T1000 (cell line): ENCODE data around the gene ERC2.

Experiments
- DNase-seq: peaks from one replicate; lab custom pipeline; 2025; ENCODE audit warnings: mixed read lengths; lab: John Stamatoyannopoulos, UW

Gene ERC2

DNA sequence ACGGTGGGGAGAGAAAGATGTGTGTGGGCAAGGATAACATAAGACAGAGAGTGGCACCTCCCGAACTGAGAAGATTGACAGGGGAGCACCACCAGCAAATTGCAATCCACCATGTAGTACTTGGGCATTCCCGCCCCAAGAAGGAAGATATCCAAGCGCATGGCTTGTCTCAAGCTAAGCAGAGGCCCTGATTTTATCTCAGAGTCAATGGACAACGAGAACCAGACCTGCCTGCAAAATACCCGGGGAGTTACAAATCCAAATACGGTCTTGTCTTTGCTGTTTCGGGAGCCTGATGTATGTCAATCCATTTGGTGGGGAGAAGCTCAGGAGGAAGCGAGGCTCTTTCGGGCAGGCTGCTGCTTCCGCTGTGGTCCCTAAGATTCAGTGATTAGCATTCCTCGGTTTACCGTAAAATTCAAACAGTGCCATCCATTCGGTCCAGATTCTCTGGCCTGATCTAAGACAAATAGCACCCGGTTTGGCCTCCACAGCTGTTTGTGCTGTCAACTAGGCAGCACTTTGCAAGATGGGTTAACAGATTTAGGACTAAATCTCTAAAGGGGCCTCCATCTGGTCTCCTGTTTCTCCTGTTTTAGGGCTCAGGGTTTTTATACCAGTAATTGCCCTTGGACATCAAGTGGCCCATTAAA, 883.4 kb downstream of the ERC2 start:
- no peak for DNase-seq

DNA sequence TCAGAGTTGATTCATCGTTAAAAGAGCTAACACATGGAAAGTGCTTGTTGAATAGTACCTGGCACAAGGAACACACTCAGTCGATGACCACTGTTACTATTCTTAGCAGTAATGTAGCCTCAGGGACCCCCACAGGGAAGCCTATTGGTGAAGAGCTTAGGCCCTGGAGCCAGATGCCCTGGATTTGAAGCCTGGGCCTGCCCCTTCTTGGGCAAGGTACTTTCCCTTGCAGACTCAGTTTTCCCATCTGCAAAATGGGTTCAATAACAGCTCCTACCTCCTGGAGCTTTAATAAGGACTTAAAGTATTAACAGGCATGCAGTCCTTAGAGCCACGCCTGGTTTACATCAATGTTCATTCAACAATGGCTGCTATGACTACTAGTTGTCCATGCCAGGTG, 884.2 kb downstream of the ERC2 start:
- DNase-seq, result no peak

GRCh38 chr3:55583475-55583874, 884.8 kb downstream of the ERC2 start:
- DNase-seq, result no peak

DNA sequence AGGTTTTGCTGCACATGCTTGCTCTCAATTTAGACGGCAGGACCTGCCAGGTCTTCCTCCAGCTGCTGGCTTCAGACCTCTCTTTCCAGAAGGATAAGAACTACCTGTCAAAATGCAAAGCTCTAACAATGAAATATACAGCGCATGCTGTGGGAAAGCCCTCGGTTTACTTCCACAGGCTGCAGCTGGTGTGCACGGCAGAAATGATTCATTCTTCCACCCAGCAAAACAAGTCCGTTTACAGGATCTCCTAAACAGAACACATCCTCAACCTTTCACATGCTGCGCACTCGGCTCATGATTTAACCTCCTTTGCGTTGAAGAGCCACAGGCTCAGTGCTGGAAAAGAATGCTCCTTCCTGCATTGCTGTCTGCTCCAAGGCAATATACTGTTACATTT, 888.8 kb downstream of the ERC2 start:
- DNase-seq, result no peak

DNA sequence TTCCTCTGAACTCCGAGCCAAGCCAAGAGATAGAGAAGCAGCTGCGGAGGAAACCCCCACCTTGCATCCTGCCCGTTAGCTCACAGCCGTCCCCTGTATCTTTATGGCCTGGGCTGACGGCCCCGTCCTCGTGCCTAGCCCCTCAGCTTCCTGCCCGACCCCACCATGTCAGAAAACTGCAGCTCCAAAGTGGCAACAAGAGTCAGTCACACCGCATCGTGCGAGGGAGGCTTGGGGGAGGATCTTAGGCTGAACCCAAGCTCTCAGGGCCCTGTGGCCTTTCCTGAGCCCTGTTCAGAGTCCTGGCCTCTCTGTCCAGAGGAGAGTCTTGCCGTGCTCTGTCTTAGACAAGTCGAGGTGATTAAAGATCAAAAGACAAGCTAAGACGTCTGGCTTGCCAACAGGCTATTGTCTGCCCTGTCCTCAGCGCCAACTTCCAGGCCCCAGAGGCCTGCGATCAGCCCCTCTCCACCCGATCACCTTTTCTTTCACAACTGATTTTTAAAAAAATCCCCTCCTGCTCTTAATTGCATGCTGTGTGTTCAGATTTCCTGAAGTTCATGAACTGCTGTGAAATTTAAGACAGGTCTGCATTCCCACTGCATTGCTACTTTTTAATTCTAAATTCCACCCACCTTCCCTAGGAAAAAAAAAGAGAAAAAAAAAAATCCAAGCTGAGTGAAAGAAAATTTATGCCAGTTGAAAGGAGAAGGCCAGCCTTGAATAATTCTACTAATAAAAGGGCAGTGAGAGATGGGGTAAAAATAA, 891.5 kb downstream of the ERC2 start:
- no peak for DNase-seq

DNA sequence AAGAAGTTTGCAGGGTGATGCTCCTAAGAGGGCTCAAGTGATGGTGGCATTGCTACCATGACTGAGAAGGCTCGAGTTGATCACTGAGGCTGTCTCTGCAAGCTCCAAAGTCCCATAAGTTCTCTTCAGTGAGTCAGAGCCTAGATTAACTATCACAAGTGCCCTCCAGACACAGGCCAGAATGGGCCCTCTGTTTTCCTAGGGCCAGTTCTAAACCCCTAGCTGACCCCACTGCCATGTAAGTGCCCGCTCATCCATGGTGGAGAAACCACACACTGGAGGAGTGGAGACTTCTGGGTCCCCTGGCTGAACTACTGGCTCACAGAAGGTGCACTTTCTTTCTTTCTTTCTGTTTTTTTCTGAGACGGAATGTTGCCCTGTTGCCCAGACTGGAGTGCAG, 893.6 kb downstream of the ERC2 start:
- no peak for DNase-seq

DNA sequence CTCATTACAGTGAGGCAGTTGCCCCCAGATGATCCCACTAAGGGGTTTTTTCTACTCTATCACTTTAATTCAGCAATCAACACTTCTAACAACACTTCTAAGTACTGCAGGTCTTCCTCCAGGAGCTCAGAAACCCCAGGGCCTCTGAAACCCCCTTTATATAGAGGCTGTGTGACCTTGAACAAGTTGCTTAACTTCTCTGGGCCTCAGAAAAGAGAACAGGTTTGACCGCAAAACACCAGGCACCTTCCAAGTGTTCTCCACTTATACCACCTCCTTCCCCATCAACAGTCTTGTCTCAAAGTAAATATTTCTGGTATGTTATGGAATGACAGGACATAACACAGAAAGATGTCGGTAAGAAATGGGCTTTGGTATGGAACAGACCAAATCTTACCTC, 895.5 kb downstream of the ERC2 start:
- no peak for DNase-seq

GRCh38 chr3:55571913-55572312, 896.4 kb downstream of the ERC2 start:
- no peak for DNase-seq

DNA sequence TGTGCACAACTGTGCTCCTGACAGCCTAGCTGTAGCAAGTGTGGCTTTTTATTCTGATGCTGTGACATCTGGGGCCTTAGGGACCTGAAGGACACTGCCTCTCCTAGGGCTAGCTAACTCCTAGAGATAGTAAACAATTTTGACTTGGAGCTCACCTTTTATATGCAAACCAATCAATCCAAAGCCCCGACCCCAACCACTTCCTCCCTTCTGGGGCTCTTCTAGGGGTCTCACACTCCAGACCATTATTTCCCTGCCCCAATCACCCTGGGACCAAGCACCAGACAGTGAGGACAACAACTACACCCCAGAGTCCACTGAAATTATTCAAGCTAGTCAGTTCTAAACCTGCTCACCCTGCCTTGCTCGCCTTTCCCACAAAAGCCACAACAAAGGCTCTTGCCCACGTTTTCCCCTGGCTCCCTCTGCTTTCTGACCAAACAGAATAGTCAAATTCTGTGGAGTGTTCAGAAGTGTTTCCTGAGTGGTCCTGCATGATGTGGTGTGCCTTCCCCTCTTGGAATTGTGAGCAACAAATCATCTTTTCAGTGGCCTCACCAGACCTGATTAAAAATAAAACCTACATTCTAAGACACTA, 897.0 kb downstream of the ERC2 start:
- no peak for DNase-seq

DNA sequence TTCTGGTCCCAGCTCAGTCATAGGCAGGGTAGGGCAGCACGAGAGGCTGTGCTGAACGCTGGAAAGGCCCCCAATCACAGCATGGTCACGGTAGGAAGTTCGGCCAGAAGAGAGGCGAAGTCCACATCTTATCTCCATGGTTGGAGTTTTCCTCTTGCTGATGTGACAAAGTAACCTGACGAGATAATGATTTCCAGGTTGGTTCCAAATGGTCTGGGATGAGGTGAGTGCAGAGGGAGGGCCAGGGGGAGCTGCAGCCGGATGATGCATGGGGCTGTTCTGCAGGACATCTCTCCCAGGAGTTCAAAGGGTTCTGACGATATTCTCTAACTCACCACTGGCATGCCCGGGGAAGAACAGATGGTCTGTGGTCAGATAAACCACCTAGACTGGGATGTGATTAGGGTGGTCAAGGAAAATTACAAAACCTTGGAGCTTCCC, 898.0 kb downstream of the ERC2 start:
- DNase-seq, result no peak

DNA sequence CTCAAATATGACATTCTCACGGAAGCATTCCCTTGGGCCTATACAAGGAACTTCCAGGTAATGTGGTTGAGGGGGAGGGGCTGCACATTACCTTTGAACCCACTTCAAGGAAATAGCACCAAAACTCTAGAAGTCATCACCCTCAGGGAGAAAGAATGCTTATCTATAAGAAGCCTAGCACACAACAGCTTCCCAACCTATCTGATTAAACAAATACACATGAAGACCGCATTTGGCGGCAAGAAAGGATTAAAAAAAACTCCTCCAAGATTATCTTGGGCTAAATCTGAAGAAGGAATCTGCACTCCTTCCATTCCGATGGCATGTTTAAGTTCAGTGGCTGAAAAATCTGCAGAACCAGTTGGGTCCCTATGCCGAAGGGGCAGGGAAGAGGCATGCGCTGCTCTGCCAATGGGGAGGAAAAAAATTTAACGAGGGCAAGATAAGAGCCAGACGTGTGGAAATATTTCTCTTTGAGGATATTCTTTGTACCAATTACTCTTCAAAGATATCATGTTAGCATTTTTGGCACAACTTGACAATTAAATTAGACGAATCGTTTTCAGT, 899.2 kb downstream of the ERC2 start:
- DNase-seq, result no peak

DNA sequence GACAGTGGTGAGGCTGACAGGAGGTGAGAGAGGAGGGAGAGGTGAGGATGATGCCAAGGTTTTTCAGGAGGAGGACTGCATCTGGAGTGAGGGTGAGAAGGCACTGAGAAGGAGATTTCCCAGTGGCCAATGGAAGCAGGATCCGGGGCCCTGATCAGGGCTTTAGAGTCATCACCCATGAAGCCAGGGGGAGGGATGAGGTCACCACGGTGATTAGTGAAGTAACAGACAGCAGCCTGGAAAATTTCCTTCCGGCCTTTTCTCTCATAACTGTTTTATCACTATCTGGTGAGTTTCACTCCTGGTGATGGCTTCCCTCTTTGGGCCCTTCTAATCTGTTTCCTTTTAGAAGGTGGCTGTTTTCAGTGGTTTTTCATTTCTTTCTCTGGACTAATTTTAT, 900.7 kb downstream of the ERC2 start:
- no peak for DNase-seq

DNA sequence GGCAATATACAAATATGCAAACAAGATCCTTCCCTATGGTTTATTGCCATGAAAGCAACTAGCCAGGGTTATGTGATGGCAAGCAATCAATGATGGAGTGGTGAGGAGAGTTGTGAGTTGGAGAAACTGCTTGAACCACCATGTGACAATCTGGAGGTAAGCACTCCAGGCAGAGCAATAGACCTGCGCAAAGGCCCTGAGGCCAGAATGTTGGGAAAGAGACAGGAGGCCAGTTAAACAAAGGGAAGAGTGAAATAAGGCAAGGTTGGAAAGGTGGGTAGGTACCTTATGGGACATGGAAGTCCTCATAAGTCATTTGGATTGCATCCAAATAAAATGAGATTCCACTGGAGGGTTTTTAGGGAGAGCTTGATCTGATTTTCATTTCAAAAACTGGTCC, 901.1 kb downstream of the ERC2 start:
- no peak for DNase-seq

GRCh38 chr3:55565521-55565920, 902.7 kb downstream of the ERC2 start:
- DNase-seq, result no peak

DNA sequence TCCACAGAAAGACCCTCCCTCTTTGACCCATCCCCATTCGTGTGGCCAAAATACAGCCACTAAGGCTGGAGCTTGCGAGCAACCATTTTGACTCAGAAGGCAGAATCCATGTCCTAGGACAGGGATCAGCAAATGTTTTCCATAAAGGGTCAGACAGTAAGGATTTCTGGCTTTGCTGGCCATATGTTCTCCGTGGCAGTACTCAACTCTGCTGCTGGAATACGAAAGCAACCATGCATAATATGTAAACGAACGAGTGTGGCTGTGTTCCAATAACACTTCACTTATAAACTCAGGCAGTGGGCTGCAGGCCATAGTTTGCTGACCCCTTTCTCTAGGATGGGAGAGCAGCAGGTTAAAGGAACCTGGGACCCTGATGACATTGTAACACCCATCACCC, 903.5 kb downstream of the ERC2 start:
- DNase-seq, result no peak

- no peak for DNase-seq
Observed at GRCh38 chr3:55562700-55563099, 905.6 kb downstream of the ERC2 start.

DNA sequence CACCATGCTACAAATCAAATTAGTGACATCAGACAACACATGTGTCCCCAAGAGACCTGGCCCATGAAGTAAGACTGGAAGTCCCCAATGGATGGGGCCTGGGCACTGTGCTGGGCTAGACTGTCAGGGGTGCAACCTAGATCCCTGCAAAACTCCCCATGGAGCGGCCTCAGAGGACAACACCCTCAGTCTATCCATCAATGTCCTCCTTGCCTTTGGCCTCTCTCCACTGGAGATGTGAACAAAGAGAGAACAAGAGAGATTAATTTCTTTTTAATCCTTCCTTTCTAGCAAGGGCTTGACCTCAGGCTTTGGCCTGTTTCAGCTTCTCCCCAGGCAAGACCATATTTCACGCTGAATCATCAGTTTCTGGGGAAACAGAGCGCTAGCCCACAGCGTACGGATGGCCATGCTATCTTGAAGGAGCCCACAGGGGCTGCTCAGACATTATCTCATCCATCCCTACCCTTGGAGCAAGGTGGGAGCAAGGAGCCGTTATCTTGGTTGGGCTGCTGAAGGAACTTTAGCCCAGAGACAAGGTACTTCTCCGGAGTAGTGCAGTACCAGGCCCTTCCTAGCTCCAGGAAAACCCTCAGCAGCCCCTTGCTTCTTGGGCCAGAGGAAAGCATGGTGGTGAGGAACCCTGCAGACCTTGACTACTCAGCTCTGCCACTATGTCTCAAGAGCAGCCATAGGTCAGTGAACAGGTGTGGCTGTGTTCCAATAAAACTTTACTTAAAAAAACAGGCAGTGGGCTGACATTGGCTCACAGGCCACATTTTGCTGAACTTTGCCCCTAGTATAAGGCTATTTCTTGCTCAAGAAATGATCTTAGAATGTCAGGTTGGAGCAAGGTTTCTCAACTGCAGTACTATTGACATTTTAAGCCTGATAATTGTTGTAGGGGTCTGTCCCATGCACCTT, 908.5 kb downstream of the ERC2 start:
- DNase-seq, result no peak

DNA sequence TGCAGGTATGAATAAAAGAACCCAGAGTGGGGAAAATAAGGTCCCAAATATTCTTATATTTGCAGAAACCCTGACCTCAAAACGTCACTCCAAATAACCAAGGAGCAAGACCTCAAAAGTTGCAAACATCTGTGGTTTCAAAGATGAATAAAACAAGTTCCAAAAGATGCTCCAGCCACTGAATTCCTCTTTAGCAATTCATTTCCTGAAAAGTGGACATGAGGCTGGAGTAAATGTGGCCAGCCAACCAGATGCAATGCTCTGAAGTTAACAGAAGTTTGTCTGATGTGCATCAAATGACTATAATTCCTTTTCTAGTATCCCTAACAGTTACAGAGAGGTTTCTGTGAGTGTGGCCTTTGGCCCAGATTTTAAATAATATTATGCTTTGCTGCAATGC, 910.0 kb downstream of the ERC2 start:
- no peak for DNase-seq

DNA sequence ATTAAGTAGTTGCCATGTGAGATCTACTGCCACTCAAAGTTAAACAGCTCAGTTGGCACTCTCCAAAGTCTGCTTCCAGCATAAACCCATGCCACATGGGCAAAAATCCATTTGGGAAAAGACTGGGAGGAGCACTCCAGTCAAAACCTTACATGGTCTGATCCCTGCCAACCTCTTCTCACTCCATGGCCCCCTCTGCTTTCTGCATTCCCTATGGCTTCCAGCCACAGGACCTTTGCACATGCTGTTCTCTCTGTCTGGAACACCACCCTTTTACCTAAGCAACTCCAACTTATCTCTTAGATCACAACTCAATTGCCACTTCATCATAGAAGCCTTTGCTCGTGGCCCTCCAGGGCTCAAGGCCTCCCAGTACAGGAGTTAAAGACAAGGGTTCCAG, 910.7 kb downstream of the ERC2 start:
- DNase-seq, result no peak

DNA sequence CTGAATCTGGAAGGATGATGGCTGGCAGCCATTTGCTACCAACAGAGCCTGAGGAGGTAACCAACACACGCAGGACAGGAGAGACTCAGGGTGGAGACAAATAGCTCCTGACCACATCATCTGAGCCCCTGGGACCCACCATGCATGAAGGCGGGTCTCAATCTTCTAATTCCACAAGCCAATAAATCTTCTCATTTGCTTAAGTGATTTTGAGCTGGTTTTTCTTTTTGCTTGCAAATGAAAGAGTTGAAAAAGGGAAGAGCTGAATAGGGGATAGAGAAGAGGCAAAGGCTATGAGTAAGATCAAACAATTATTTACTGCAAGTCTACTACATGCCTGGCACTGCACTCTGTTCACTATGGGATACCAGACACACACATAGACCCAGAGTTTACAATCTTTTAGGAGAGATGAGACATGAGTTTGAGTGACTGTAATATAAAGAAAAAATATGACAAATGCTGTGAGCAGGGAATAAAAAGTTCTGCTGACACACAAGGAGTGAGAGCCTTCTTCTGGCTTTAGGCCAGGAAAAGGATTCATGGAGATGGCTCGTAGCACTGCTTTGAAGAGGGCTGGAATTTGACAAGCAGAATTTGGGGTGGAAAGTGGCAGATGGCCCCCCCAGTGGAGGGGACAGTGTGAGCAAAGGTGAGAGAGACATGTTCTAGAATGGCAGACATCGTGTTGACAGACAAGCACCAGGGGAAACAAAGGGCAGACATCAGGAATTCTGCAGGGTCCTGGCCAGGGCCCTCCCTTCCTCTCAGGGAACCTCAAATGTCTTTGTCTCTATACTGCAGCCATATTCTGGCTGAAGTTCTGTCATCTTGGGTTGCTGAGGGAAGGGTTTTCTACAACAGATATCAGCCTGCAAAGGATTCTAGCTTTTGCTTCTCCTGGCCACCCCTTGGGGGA, 911.4 kb downstream of the ERC2 start:
- no peak for DNase-seq
